ENCODE measurements around the gene MYL5. TPM values are rescaled to one million over a fixed set of nuclear protein-coding genes. Genes with fewer than 3 reads are reported as not detected.
"Not testable (repeated sequence)": the region's sequence is repeated elsewhere in the genome, so short reads cannot be mapped to it uniquely, and the experiment has no call there.

Gene MYL5
- total and polyA plus RNA-seq, 12 donors: 5.9 to 77.6 (median 21.5) TPM

GRCh38 chr4:635851-636627 lies 38.3 kb upstream of the MYL5 start:
- 78 to 93% (median 85%) methylated on average over 13 to 22 of the region's 22 CpGs for WGBS, 4 donors
- intact Hi-C loops (cut with DNase I): no loop called here
- DNase-seq: no peak
- TF ChIP-seq POLR2A (IDR thresholded peaks at IDR 0.05): no peak
- no peak for TF ChIP-seq CTCF (IDR thresholded peaks at IDR 0.05)
- peaks cover 9% of the 10 kb centered on the region for H3K27me3 ChIP-seq
- H3K36me3 ChIP-seq (replicated peaks in 1 of 2): no peaks in the 10 kb centered on the region
- H3K4me3 ChIP-seq: no peak overlapping the region
- H3K9me3 ChIP-seq (replicated peaks in 1 of 3): no peaks in the 10 kb centered on the region
- no peaks in the 10 kb centered on the region for H3K4me1 ChIP-seq (replicated peaks in 1 of 2)
- H3K27ac ChIP-seq: no peak overlapping the region

GRCh38 chr4:636628-637159 lies 37.6 kb upstream of the MYL5 start:
- H3K9me3 ChIP-seq (replicated peaks in 1 of 3): no peaks in the 10 kb centered on the region
- no peak for DNase-seq
- H3K36me3 ChIP-seq (replicated peaks in 1 of 2): no peaks in the 10 kb centered on the region
- H3K27me3 ChIP-seq: peaks cover 9% of the 10 kb centered on the region
- WGBS, 4 donors: 38 to 70% (median 59%) methylated on average over 5 to 13 of the region's 13 CpGs
- intact Hi-C loops (cut with DNase I): no loop called here
- no peak overlapping the region for H3K27ac ChIP-seq
- TF ChIP-seq POLR2A (IDR thresholded peaks at IDR 0.05) (no peak), CTCF (IDR thresholded peaks at IDR 0.05) (no peak)
- H3K4me3 ChIP-seq: no peak overlapping the region
- no peaks in the 10 kb centered on the region for H3K4me1 ChIP-seq (replicated peaks in 1 of 2)

GRCh38 chr4:637536-638280 lies 36.6 kb upstream of the MYL5 start:
- Histone ChIP-seq H3K27ac (no peak overlapping the region), H3K27me3 (peaks cover 9% of the 10 kb centered on the region), H3K9me3 (replicated peaks in 1 of 3) (no peaks in the 10 kb centered on the region), H3K36me3 (replicated peaks in 1 of 2) (no peaks in the 10 kb centered on the region), H3K4me3 (no peak overlapping the region), H3K4me1 (replicated peaks in 1 of 2) (no peaks in the 10 kb centered on the region)
- intact Hi-C loops (cut with DNase I): no loop called here
- TF ChIP-seq POLR2A (IDR thresholded peaks at IDR 0.05) (no peak), CTCF (IDR thresholded peaks at IDR 0.05) (no peak)
- 67 to 70% (median 69%) methylated on average over 19 to 32 of the region's 32 CpGs for WGBS, 4 donors
- DNase-seq: no peak

GRCh38 chr4:642366-642765 lies 32.0 kb upstream of the MYL5 start:
- DNase-seq; H3K4me3 ChIP-seq; H3K36me3 ChIP-seq (replicated peaks in 1 of 2); intact Hi-C loops (cut with DNase I); H3K9me3 ChIP-seq (replicated peaks in 1 of 3); H3K4me1 ChIP-seq (replicated peaks in 1 of 2); H3K27me3 ChIP-seq; H3K27ac ChIP-seq: not testable (repeated sequence)
- 71 to 88% (median 81%) methylated on average over 6 of the region's 6 CpGs for WGBS, 4 donors
